Skin of body (tissue), 2 donors: ENCODE measurements around the gene CD80. TPM values are rescaled to one million over a fixed set of nuclear protein-coding genes. Genes with fewer than 3 reads are reported as not detected.
A peak's percentile ranks its signal among the peaks of the same experiment; 100 is the strongest.

Source experiments
- DNase-seq: peaks from one replicate; lab custom pipeline; 2025; lab: John Stamatoyannopoulos, UW
- total RNA-seq: library from RNA; depleted of rRNA; stranded (reverse); fragments of >200 nt; gene quantifications from one replicate; pipeline ENCODE4 v1.2.3, GENCODE V29; 2014

Gene CD80
- total RNA-seq, 1 donor from 2014 or later = 0.69 TPM

DNA sequence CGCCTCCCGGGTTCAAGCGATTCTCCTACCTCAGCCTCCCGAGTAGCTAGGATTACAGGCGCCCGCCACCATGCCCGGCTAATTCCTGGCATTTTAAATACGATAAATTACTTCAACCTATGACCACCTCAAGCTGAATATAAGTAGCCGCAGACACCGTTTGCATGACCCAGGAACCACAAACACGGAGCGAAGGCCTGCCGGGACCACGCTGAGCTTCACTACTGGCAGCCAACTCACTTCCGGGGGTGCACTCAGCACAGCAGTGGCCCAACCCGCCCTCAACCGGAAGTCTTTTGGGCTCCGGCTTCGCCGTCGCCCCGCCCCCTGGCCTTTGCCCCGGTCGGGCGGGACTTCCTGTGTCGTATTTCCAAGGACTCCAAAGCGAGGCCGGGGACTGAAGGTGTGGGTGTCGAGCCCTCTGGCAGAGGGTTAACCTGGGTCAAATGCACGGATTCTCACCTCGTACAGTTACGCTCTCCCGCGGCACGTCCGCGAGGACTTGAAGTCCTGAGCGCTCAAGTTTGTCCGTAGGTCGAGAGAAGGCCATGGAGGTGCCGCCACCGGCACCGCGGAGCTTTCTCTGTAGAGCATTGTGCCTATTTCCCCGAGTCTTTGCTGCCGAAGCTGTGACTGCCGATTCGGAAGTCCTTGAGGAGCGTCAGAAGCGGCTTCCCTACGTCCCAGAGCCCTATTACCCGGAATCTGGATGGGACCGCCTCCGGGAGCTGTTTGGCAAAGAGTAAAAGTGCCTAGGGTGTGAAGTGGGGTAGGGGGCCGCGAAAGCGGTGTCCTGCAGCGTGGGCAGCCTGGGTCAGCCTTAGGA, 61.0 kb downstream of the CD80 start, which contains the start of gene TIMMDC1:
TIMMDC1 (plus strand) TSS at position 362 of the 826 bp plus-strand sequence; CDS start at position 549, 187 bp downstream.
- DNase-seq = peak; percentile 98

DNA sequence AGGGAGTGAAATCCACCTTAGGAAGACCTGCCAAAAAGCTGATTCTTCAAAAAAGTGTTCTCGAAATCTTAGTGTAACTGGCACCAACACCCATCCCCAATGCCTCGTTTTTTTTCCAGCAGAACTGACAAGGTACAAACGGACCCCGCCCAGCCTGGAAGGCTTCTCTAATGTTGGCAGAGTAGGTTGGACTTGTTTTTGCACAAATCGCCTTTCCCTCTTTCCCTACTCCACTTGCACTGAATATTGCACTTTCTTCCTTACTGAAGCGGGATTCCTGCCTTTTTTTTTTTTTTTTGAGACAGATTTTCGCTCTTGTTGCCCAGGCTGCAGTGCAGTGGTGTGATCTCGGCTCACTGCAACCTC, 61.6 kb downstream of the CD80 start:
- no peak for DNase-seq

DNA sequence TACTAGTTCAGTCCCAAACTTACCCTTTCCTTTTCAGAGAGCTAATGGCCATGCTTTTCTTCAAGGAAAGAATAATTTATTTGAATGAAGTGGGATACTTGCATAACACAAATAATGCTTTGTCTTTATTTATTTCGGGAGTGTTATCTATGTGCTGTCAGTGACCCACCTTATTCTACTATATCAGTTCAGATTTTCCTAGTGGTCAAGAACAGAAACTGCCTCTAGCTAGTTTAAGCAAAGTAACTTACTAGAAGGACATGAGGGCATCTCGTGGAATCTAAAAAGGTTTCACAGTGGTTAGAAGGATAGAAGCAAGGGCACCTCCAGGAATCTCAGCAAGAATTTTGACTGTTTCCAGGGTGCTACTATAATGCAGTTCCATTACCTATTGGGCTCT, 64.8 kb downstream of the CD80 start:
- no peak for DNase-seq

DNA sequence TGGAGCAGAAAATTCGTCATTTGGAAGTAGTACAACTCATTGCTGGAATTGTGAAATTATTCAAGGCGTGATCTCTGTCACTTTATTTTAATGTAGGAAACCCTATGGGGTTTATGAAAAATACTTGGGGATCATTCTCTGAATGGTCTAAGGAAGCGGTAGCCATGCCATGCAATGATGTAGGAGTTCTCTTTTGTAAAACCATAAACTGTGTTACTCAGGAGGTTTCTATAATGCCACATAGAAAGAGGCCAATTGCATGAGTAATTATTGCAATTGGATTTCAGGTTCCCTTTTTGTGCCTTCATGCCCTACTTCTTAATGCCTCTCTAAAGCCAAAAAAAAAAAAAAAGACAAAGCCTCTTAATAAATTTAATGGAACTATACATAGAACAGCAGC, 66.6 kb downstream of the CD80 start:
- no peak for DNase-seq

DNA sequence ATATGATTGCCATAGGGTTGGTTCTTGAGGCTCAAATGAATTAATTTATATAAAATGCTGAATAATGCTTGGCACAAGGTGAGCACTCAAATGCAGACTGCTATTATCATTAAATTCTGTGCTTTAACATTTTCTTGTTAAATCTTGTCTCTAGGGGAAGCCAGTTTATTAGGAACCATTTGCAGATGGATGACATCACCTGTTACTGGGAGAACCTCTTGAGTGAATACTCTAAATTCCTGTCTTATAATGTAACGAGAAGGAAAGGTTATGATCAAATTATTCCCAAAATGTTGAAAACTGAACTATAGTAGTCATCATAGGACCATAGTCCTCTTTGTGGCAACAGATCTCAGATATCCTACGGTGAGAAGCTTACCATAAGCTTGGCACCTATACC, 67.3 kb downstream of the CD80 start:
- no peak for DNase-seq

DNA sequence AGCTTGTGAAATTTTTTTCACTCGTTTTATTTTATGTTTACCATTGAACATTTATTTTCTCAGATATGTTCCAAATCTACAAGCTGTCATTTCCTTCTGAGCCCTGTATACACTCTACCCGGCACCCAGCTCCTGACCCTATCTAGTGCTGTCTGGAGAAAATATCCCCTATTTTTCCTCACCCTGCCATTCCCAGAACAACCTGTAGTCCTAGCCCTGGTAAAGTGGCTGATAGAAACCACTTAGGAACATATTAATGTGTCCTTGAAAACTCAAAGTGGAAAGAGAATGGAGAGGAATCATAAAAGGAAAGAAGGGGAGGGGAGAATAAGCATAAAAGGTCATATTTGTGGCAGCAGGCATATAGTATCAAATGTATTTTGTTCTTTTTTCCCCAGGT, 69.3 kb downstream of the CD80 start:
- DNase-seq = no peak

DNA sequence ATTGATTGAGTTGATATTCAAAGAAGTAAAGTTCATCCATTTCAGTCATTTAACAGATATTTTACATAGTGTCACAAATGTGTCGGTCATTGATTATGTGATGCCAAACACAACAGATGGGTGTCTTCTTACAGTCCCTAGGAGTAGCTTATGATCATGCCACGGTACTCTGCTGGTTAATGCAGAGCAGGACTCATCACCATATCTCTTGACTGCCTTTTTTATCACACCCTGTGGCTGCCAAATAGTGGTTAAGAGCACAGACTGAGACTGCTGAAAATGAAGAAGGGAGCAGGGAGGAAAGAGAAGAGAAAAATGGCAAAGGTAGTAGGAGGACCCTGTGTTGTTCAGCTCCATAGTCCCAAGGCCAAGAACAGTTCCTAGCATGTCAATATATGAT, 73.9 kb downstream of the CD80 start:
- no peak for DNase-seq

DNA sequence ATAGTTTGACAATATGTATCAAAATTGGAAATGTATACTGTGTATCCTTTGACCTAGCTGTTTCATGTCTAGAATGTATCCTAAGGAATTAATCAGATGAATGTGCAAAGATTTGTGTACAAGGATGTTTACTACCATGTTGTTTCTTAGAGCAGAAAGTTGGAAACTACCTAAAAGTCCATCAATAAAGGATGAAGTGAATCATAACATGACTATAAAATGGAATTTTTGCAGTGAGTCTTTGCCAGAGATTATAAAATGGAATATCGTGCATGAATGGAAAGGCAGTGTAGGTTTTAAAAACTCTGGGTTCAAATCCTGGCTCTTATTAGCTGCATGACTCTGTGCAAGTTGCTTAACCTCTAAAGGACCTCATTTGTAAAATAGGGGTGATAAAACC, 76.3 kb downstream of the CD80 start:
- no peak for DNase-seq

DNA sequence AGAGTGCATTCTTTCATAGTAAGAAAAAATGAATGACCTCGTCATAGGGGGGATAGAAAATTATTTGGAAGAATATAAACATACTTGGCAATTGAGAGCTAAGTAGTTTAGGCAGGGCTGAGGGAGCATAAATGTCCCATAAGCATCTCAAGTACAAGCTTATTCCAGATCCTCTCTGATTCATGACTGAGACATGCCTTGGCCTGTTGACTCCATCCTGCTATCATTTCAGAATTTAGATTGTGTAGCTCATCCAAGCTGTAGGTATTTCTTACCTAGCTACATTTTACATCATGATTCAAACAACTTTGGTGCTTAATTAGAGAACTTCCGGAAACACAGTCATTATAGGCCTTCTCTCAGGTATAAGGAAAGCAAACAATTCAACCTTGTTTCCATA, 78.3 kb downstream of the CD80 start:
- no peak for DNase-seq

Other genes with a start within 250 kb of the CD80 start
- 46.2 TPM for gene TMEM39A, start 96.0 kb downstream of the CD80 start, total RNA-seq
- gene POGLUT1, start 90.7 kb downstream of the CD80 start, total RNA-seq = 14.3 TPM
- 31.2 TPM for gene TIMMDC1, start 61.1 kb downstream of the CD80 start, total RNA-seq
- 2.7 TPM for gene ADPRH, start 19.9 kb upstream of the CD80 start, total RNA-seq
- 0.20 TPM for gene PLA1A, start 38.3 kb upstream of the CD80 start, total RNA-seq
- 5.5 TPM for gene POPDC2, start 101.0 kb upstream of the CD80 start, total RNA-seq
- 20.2 TPM for gene COX17, start 117.8 kb upstream of the CD80 start, total RNA-seq
- gene CFAP91, start 143.4 kb upstream of the CD80 start, total RNA-seq = 0.69 TPM
- 0.10 TPM for gene NR1I2, start 222.5 kb upstream of the CD80 start, total RNA-seq